Peyer's patch (tissue), 4 donors: ENCODE results near the gene MAP3K10.

Source experiments
- POLR2A ChIP-seq, 2 donors: fragments of 450-650 bp; IDR thresholded peaks; one replicate each; pipeline ENCODE4 v1.5.1; 2017; ENCODE audit warnings: antibody characterized with exemption in 2 of 2, mild to moderate bottlenecking in 2 of 2, moderate library complexity in 2 of 2
- TF ChIP-seq, protein P1 (sequence below), 6 experiments: fragments of 450-650 bp in 4 of 6; fragments of 200-600 bp in 2 of 6; sonication (generic) in 1 of 6; IDR thresholded peaks; one replicate each; pipeline ENCODE4 v1.5.1; 2017 to 2019; ENCODE audit warnings: antibody characterized with exemption in 6 of 6, mild to moderate bottlenecking in 3 of 6, moderate library complexity in 1 of 6

DNA sequence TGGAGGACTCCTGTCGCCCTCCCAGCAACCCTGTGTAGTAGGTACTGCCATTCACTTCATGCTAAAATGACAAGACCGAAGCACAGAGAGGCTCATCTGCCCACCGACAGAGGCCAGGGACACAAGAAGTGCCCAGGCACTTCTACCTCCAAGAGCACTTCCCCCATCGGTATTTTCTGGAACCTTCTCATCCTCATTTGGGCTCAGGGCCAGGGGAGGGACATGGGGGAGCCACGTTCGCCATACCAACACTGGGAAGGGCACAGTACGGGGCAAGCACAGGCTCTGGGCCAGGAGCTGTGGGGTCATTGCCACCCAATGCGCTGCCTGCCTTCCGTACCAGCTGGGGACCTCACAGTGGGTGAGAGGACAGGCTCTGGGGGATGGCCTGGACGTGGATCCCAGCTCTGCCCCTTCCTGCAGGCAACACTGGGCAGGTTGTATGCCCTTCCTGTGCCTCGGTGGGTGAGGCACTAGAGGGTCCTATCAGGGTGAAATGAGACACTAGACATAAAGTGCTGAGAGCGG is 56.6 kb downstream of the MAP3K10 start:
- TF ChIP-seq, protein P1, sequence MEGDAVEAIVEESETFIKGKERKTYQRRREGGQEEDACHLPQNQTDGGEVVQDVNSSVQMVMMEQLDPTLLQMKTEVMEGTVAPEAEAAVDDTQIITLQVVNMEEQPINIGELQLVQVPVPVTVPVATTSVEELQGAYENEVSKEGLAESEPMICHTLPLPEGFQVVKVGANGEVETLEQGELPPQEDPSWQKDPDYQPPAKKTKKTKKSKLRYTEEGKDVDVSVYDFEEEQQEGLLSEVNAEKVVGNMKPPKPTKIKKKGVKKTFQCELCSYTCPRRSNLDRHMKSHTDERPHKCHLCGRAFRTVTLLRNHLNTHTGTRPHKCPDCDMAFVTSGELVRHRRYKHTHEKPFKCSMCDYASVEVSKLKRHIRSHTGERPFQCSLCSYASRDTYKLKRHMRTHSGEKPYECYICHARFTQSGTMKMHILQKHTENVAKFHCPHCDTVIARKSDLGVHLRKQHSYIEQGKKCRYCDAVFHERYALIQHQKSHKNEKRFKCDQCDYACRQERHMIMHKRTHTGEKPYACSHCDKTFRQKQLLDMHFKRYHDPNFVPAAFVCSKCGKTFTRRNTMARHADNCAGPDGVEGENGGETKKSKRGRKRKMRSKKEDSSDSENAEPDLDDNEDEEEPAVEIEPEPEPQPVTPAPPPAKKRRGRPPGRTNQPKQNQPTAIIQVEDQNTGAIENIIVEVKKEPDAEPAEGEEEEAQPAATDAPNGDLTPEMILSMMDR (IDR thresholded peaks at IDR 0.05) = no peak
- TF ChIP-seq POLR2A (IDR thresholded peaks at IDR 0.05) = no peak
